DND-41 (cell line): ENCODE measurements around the gene BLOC1S5.

Experiments used
- ATAC-seq: fragments of 200-7000 bp; cut with Tn5 transposase; 3 replicates; pipeline ENCODE4 v1.9.1; 2021; ENCODE audit warnings: low read depth; ENCODE audit not compliant: insufficient read depth
- DNase-seq: peaks from one replicate; pipeline ENCODE4 v3.0.0-alpha.2; 2020
- H2AFZ ChIP-seq: 2 replicates; pipeline ENCODE4 v1.6.0; 2012; ENCODE audit warnings: low read depth, low read length
- H3K27ac ChIP-seq: 2 replicates; pipeline ENCODE4 v1.5.1; 2012; ENCODE audit warnings: low read length, inconsistent platforms
- H3K27me3 ChIP-seq: fragments of 200-600 bp; sonication (generic); 2 replicates; pipeline ENCODE4 v1.6.0; 2012; ENCODE audit warnings: low read length, mild to moderate bottlenecking, inconsistent platforms; ENCODE audit not compliant: insufficient read depth, poor library complexity
- H3K36me3 ChIP-seq: 2 replicates; pipeline ENCODE4 v1.5.1; 2012; ENCODE audit warnings: low read length, inconsistent platforms; ENCODE audit not compliant: insufficient read depth
- H3K4me1 ChIP-seq: 2 replicates; pipeline ENCODE4 v1.5.1; 2012; ENCODE audit warnings: mild to moderate bottlenecking, low read length; ENCODE audit not compliant: insufficient read depth
- H3K4me2 ChIP-seq: 2 replicates; pipeline ENCODE4 v1.6.0; 2012; ENCODE audit warnings: mild to moderate bottlenecking, moderate library complexity, low read length, inconsistent platforms; ENCODE audit not compliant: insufficient read depth
- H3K4me3 ChIP-seq, 2 experiments: fragments of 200-600 bp in 1 of 2; shearing (Covaris generic) in 1 of 2; 2 replicates each; pipeline ENCODE4 v1.5.1; 2012 to 2016; ENCODE audit warnings: inconsistent platforms in 2 of 2, low read length in 2 of 2, mild to moderate bottlenecking in 2 of 2, low read depth in 1 of 2, moderate library complexity in 1 of 2
- H3K79me2 ChIP-seq: 2 replicates; pipeline ENCODE4 v1.6.0; 2012; ENCODE audit warnings: low read length, inconsistent platforms; ENCODE audit not compliant: insufficient read depth
- H3K9ac ChIP-seq: 2 replicates; pipeline ENCODE4 v1.6.0; 2012; ENCODE audit warnings: low read depth, mild to moderate bottlenecking, inconsistent platforms, low read length, moderate library complexity
- H3K9me3 ChIP-seq: 2 replicates; pipeline ENCODE4 v1.5.1; 2012; ENCODE audit warnings: low read length, moderate library complexity, mild to moderate bottlenecking, inconsistent platforms; ENCODE audit not compliant: insufficient read depth, severe bottlenecking
- H4K20me1 ChIP-seq: 2 replicates; pipeline ENCODE4 v1.6.0; 2012; ENCODE audit warnings: low read length; ENCODE audit not compliant: insufficient read depth
- EZH2 ChIP-seq: IDR thresholded peaks from 3 replicates; pipeline ENCODE4 v1.6.1; 2012; ENCODE audit warnings: borderline replicate concordance, low read depth, mild to moderate bottlenecking, moderate library complexity, low read length, inconsistent platforms; ENCODE audit not compliant: severe bottlenecking
- TF ChIP-seq, protein P1 (sequence below): IDR thresholded peaks from 2 replicates; pipeline ENCODE4 v1.5.1; 2012; ENCODE audit warnings: borderline replicate concordance, low read length, moderate library complexity, mild to moderate bottlenecking; ENCODE audit not compliant: poor library complexity, severe bottlenecking; ENCODE audit errors: extremely low read depth

BLOC1S5 gene

DNA sequence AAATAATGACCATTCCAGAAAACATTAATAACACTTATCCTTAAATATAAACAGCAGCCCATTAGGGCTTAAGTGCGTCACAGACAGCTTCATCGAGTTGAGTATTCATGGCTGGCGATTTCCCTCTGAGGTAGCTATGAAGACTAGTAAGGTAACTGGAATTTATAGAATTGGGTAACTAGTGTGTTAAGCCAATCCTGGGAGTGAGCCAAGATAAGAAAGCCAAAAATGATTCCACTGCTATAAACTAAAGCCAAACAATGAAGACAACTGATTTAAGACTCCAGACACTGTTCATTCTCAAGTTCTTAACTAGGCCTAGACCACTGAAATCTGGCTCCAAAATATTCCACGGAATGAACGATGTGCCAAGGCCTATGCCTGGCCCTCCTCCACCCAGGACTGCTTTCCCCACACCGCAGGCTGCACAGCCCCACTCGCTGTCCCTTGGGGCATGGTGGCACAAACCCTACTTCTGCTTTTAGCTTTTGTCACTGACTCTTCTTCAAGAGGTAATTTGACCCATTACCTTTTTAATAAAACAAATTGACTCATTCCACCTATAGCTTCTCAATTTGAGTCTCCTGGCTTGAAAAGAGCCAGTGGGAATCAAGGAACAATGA, 66.0 kb downstream of the BLOC1S5 start:
- Histone ChIP-seq H3K27me3 (no peaks in the 10 kb centered on the region), H3K9ac (no peak overlapping the region), H3K36me3 (no peaks in the 10 kb centered on the region), H3K4me1 (no peaks in the 10 kb centered on the region), H3K79me2 (no peaks in the 10 kb centered on the region), H3K4me3 (no peak overlapping the region), H4K20me1 (no peaks in the 10 kb centered on the region), H3K4me2 (no peak overlapping the region), H2AFZ (no peak overlapping the region), H3K9me3 (no peaks in the 10 kb centered on the region), H3K27ac (no peak overlapping the region)
- TF ChIP-seq EZH2, result no peak
- TF ChIP-seq, protein P1, sequence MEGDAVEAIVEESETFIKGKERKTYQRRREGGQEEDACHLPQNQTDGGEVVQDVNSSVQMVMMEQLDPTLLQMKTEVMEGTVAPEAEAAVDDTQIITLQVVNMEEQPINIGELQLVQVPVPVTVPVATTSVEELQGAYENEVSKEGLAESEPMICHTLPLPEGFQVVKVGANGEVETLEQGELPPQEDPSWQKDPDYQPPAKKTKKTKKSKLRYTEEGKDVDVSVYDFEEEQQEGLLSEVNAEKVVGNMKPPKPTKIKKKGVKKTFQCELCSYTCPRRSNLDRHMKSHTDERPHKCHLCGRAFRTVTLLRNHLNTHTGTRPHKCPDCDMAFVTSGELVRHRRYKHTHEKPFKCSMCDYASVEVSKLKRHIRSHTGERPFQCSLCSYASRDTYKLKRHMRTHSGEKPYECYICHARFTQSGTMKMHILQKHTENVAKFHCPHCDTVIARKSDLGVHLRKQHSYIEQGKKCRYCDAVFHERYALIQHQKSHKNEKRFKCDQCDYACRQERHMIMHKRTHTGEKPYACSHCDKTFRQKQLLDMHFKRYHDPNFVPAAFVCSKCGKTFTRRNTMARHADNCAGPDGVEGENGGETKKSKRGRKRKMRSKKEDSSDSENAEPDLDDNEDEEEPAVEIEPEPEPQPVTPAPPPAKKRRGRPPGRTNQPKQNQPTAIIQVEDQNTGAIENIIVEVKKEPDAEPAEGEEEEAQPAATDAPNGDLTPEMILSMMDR, result no peak
- DNase-seq (no peak), ATAC-seq (no peak)

DNA sequence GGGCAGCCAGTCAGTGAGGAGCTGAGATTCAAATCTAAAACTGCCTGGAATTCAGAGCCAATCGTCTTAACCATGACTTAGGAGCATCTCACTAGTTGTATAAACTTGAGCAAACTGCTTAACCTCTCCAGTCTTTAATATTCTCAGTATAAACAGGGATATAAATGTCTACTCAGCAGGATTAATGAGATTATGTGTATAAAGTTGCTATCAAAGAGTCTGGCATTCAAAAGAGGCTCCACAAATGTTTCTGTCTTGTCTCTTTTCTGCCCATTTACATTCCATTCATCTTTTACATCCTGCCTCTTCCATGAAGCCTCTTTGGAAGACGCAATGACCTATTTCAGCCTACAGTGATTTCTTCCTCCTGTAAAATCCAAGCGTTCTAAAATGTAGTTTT, 66.9 kb downstream of the BLOC1S5 start:
- Histone ChIP-seq H3K4me3 (no peak overlapping the region), H3K4me1 (no peaks in the 10 kb centered on the region), H3K79me2 (no peaks in the 10 kb centered on the region), H2AFZ (no peak overlapping the region), H4K20me1 (no peaks in the 10 kb centered on the region), H3K9ac (no peak overlapping the region), H3K36me3 (no peaks in the 10 kb centered on the region), H3K27ac (no peak overlapping the region), H3K27me3 (no peaks in the 10 kb centered on the region), H3K9me3 (no peaks in the 10 kb centered on the region), H3K4me2 (no peak overlapping the region)
- DNase-seq (no peak), ATAC-seq (no peak)
- no peak for TF ChIP-seq EZH2
- TF ChIP-seq, protein P1, result no peak

DNA sequence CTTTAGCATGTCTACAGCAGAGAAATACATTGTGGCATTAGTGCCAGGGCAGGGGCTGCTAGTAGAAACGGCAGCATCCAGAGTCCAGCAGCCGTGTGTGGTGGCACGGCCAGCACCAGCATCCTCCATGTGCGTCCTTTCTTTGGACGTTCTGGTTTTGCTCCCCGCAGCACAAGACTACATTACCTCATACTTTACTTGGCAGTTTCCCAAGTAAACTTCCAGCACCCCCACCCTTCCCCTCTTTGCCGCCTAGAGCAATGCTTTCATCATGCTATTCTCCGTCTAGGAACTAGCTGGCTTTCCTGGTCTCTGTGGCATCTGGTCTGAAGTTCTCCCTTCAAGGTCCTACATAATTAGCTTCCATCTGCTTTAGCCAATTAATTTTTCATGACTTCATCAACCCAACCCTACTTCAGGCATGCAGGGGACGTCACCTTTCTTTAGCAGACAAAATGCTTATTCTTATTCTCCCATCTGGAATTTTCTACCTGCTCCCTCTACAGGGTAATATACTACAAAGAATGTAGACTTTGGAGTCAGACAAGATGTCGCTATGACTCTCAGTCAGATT, 67.6 kb downstream of the BLOC1S5 start:
- no peaks in the 10 kb centered on the region for H3K36me3 ChIP-seq

More for the DNA sequence above, 67.6 kb downstream of the BLOC1S5 start:
- no peak for TF ChIP-seq EZH2
- TF ChIP-seq, protein P1, result no peak
- Histone ChIP-seq H3K4me2 (no peak overlapping the region), H3K4me1 (no peaks in the 10 kb centered on the region), H3K9me3 (no peaks in the 10 kb centered on the region), H3K4me3 (no peak overlapping the region), H3K9ac (no peak overlapping the region), H3K79me2 (no peaks in the 10 kb centered on the region), H2AFZ (no peak overlapping the region), H3K27me3 (no peaks in the 10 kb centered on the region), H3K27ac (no peak overlapping the region), H4K20me1 (no peaks in the 10 kb centered on the region)
- ATAC-seq (no peak), DNase-seq (no peak)
